IPS-18a (cell line): ENCODE data around the gene EMC10.

Source experiments
- H3K27ac ChIP-seq: one replicate; pipeline ENCODE4 v1.5.1; 2013; ENCODE audit warnings: low read length
- H3K27me3 ChIP-seq: one replicate; pipeline ENCODE4 v1.6.1; 2013; ENCODE audit warnings: mild to moderate bottlenecking, low read length; ENCODE audit not compliant: control insufficient read depth, insufficient read depth
- H3K36me3 ChIP-seq: one replicate; pipeline ENCODE4 v1.6.1; 2013; ENCODE audit warnings: low read depth, low read length; ENCODE audit not compliant: control insufficient read depth
- H3K4me1 ChIP-seq: one replicate; pipeline ENCODE4 v1.6.1; 2013; ENCODE audit warnings: low read depth, low read length; ENCODE audit not compliant: control insufficient read depth
- H3K4me3 ChIP-seq: one replicate; pipeline ENCODE4 v1.5.1; 2013; ENCODE audit warnings: low read length
- H3K9ac ChIP-seq: one replicate; pipeline ENCODE4 v1.6.1; 2013; ENCODE audit warnings: mild to moderate bottlenecking, low read length, moderate library complexity
- H3K9me3 ChIP-seq: one replicate; pipeline ENCODE4 v1.6.1; 2013; ENCODE audit warnings: low read depth, low read length; ENCODE audit not compliant: control insufficient read depth

EMC10 gene

DNA sequence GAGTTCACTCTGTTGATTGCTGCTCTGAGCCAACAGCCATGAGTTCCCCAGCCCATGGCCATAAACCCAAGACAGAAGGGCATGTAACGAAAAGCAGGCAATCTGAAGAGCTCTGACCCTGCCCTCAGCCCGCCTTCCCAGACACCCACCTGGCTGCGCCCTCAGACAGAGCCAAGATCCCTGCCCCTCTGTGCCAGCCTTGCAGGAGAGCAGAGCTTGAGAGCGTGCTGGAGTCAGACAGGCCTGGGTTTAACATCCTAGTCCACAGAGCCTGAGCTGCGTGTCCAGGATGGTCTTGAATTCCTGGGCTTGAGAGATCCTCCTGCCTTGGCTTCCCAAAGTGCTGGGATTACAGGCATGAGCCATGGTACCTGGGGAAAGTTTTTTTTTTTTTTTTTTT is 19.0 kb upstream of the EMC10 start:
- Histone ChIP-seq H3K27me3 (no peaks in the 10 kb centered on the region), H3K9me3 (no peaks in the 10 kb centered on the region), H3K36me3 (no peaks in the 10 kb centered on the region), H3K27ac (no peak overlapping the region), H3K4me1 (no peaks in the 10 kb centered on the region), H3K9ac (no peak overlapping the region), H3K4me3 (no peak overlapping the region)

DNA sequence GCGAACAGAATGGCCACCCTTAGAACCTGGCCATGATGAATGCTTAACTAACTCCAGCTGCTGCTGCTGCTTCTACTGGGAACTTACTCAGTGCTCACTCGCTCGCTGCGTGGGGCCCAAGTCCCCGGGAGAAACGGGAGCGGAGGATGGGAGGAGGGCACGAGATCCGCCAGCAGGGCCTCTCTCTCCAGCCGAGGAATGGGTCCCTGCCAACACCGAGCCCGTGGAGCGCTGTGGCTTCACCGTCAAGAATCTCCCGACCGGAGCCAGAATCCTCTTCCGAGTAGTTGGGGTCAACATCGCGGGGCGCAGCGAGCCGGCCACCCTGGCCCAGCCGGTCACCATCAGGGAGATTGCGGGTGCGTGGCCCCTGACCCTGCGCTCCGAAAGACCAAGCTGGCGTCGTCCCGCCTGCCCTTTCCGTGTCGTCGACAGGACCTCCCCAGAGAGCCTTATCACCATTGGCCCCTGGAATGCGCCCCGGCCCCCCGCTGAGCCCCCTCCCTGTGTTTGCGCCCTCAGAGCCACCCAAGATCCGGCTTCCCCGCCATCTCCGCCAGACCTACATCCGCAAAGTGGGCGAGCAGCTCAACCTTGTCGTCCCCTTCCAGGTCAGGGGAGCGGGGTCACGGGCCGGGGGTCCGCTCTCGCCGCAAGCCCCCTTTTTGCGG is 17.8 kb upstream of the EMC10 start:
- Histone ChIP-seq H3K27ac (no peak overlapping the region), H3K4me1 (no peaks in the 10 kb centered on the region), H3K27me3 (no peaks in the 10 kb centered on the region), H3K9ac (no peak overlapping the region), H3K36me3 (no peaks in the 10 kb centered on the region), H3K9me3 (no peaks in the 10 kb centered on the region), H3K4me3 (no peak overlapping the region)

DNA sequence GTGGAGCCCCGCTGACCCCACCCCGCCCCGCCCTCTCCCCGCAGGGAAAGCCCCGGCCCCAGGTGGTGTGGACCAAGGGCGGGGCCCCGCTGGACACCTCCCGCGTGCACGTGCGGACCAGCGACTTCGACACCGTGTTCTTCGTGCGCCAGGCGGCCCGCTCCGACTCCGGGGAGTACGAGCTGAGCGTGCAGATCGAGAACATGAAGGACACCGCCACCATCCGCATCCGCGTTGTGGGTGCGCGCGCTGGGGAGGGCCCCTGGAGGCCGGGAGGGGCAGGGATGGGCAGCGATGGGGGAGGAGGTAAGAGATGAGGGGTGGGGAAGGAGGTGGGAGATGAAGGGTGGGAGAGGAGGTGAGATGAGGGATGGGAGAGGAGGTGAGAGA is 17.2 kb upstream of the EMC10 start:
- H3K27ac ChIP-seq, result no peak overlapping the region
- no peak overlapping the region for H3K9ac ChIP-seq
- H3K4me1 ChIP-seq, result no peaks in the 10 kb centered on the region
- H3K27me3 ChIP-seq, result no peaks in the 10 kb centered on the region
- H3K36me3 ChIP-seq, result no peaks in the 10 kb centered on the region
- H3K4me3 ChIP-seq, result no peak overlapping the region
- no peaks in the 10 kb centered on the region for H3K9me3 ChIP-seq

DNA sequence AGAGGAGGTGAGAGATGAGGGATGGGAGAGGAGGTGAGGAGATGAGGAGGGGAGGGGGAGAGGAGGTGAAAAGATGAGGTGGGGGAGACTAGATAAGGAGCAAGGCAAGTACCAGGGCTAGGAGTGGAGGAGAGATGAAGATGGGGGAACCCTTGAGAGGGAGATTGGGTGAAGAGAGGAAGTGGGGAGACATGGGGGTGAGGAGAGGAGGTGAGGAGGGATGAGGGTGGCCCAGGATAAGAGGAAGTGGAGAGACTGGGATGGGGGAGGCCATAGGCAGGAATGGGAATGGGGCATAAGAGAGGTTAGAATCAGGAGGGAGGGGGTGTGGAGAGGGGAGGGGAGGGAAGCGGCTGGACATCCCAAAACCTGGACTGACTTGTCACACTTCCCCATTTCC is 16.7 kb upstream of the EMC10 start:
- H3K9me3 ChIP-seq, result no peaks in the 10 kb centered on the region
- H3K4me3 ChIP-seq, result no peak overlapping the region
- H3K27ac ChIP-seq, result no peak overlapping the region
- no peaks in the 10 kb centered on the region for H3K27me3 ChIP-seq
- no peak overlapping the region for H3K9ac ChIP-seq
- H3K4me1 ChIP-seq, result no peaks in the 10 kb centered on the region
- H3K36me3 ChIP-seq, result no peaks in the 10 kb centered on the region

DNA sequence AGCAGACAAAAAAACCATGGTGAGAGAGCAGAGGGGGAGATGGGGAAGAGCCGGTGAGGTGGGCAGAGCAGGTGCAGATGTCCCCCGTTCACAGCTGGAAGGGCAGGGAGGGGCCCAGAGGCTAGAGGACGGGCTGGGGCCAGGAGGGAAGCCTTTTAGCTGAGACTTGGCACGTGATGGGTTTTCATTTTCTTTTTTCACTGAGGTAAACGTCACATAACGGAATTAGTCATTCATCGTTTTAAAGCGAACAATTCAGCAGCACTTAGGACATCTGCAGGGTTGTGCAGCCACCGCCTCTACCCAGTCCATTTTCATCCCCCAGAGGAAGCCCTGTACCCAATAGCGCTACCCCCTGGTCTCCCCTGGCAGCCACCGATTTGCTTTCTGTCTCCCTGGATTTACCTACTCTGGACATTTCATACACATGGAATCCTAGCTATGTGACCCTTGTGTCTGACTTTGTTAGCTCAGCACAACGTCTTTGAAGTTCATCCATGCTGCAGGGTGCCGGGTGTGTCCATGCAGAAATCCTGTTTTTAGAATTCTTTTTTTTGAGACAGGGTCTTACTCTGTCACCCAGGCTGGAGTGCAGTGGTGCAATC is 16.0 kb upstream of the EMC10 start:
- no peaks in the 10 kb centered on the region for H3K4me1 ChIP-seq
- no peak overlapping the region for H3K27ac ChIP-seq
- no peak overlapping the region for H3K4me3 ChIP-seq
- H3K9me3 ChIP-seq, result no peaks in the 10 kb centered on the region
- no peaks in the 10 kb centered on the region for H3K36me3 ChIP-seq
- no peak overlapping the region for H3K9ac ChIP-seq
- no peaks in the 10 kb centered on the region for H3K27me3 ChIP-seq

DNA sequence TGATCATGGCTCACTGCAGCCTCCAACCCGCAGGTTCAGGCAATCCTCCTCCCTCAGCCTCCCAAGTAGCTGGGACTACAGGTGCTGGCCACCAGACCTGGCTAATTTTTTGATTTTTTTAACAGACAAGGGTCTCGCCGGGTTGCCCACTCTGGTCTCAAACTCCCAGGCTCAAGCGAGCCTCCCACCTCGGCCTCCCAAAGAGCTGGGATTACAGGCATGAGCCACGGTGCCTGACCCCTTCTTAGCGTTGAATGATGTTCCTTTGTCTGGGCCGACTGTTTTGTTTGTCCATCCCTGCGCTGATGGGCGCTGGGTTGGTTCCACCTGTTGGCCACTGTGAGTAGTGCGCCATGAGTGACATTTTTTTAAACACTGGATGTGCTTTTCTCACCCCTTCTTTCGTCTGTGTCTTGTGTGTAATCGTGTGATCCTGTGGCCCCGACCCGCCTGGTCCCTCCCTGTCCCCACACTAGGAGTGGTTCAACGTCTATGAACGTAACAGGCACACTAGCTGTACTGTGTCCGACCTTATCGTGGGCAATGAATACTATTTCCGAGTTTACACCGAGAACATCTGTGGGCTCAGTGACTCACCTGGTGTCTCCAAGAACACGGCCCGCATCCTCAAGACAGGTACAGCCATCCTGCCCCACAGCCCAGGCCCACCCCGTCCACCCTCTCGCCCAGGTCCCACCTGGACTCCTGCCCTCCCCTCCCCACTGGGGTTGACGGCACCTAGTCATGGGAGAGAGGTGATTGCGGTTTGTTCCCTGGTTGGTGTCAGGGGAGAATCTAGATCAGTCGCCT is 15.0 kb upstream of the EMC10 start:
- no peak overlapping the region for H3K27ac ChIP-seq
- no peak overlapping the region for H3K4me3 ChIP-seq
- H3K36me3 ChIP-seq, result no peaks in the 10 kb centered on the region
- no peak overlapping the region for H3K9ac ChIP-seq
- H3K4me1 ChIP-seq, result peaks cover 6% of the 10 kb centered on the region
- no peaks in the 10 kb centered on the region for H3K27me3 ChIP-seq
- no peaks in the 10 kb centered on the region for H3K9me3 ChIP-seq

DNA sequence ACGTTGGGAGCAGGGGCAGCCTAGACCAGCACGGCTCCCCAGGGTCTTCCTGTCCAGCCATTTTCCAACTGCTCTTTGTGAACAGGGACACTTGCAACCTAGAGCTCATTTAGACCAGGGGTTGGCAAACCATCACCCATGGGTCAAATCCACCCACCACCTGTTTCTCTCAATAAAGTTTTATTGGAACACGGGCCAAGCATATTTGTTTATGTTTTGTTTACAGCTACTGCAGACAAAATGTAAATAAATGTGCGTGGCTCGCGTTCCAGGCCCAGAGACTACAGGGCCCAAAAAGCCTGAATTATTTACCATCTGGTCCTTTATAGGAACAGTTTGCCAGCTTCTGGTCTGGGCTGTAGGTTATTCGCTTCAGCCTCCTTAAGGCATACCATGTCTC is 13.3 kb upstream of the EMC10 start:
- Histone ChIP-seq H3K9ac (no peak overlapping the region), H3K9me3 (no peaks in the 10 kb centered on the region), H3K4me1 (peaks cover 6% of the 10 kb centered on the region), H3K27ac (no peak overlapping the region), H3K27me3 (no peaks in the 10 kb centered on the region), H3K4me3 (no peak overlapping the region), H3K36me3 (no peaks in the 10 kb centered on the region)

DNA sequence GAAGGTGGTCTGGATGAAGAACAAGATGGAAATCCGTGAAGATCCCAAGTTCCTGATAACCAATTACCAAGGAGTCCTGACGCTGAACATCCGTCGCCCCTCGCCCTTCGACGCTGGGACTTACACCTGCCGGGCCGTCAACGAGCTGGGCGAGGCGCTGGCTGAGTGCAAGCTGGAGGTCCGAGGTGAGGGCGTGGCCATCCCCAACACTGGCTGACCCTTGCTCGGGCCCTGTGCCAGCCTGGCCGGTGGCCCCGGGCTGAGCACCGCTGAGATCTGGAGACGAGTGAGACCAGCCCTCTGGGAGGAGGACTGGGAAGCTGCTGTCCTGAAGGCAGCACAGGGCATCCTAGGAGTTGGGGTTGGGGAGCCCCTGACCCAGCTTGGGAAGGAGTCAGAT is 12.0 kb upstream of the EMC10 start:
- no peaks in the 10 kb centered on the region for H3K9me3 ChIP-seq
- peaks cover 6% of the 10 kb centered on the region for H3K4me1 ChIP-seq
- H3K27me3 ChIP-seq, result no peaks in the 10 kb centered on the region
- no peak overlapping the region for H3K9ac ChIP-seq
- no peaks in the 10 kb centered on the region for H3K36me3 ChIP-seq
- H3K4me3 ChIP-seq, result no peak overlapping the region
- H3K27ac ChIP-seq, result no peak overlapping the region

DNA sequence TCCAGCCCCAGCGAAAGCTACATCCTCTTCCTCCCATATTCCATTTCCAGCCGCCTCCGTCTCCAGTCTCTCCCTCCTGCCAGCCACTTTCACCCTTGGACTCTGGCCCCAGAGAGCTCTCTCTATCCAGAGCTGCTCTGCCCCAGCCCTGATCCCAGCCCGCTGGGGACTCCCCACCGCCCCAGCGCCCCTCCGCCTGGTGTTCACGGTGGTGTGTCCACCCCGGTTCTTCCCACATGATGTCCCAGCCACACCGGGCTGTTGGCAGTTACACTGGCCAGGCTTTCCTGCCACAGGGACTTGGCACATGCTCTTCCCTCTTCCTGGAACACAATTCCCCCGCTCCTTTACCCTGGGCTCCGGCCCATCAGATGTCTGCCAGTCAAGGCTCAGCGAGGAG is 11.3 kb upstream of the EMC10 start:
- Histone ChIP-seq H3K9ac (no peak overlapping the region), H3K27me3 (no peaks in the 10 kb centered on the region), H3K9me3 (no peaks in the 10 kb centered on the region), H3K27ac (no peak overlapping the region), H3K4me3 (no peak overlapping the region), H3K36me3 (no peaks in the 10 kb centered on the region), H3K4me1 (peaks cover 6% of the 10 kb centered on the region)

DNA sequence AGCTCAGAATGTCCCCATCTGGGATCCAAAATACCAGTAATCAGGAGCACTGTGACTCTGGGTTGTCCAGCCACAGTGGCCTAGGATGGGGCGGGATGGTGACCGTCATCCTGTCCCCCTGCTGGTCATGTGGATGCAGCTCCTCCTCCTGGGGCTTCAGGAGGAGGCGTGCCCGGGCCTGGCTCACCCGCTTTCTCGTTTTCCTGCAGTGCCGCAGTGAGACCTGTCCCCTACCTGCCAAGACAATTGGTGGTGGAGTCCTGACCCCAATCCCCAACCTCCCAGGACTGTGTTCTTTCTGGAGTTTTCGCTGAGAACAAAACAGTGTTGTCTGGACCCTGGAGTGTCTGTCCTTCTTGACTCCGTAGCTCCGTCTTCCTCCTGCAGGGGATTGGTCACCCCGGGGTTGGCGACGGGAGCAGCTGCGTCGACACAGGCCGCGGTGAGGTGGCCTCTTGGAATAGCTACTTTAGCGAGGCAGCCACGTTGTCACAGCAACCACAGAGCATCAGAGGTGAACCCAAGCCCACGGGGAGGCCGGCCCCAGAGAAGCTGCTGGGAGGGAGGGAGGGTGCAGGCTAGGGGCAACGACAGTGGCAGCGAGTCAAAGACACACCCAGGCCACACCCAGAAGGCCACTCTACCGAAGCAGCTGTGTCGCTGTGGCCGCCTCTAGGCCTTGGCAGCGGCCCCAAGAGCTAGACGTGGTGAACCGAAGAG is 10.2 kb upstream of the EMC10 start:
- H3K9ac ChIP-seq, result no peak overlapping the region
- H3K9me3 ChIP-seq, result no peaks in the 10 kb centered on the region
- no peaks in the 10 kb centered on the region for H3K27me3 ChIP-seq
- no peaks in the 10 kb centered on the region for H3K36me3 ChIP-seq
- peaks cover 6% of the 10 kb centered on the region for H3K4me1 ChIP-seq
- no peak overlapping the region for H3K4me3 ChIP-seq
- no peak overlapping the region for H3K27ac ChIP-seq

DNA sequence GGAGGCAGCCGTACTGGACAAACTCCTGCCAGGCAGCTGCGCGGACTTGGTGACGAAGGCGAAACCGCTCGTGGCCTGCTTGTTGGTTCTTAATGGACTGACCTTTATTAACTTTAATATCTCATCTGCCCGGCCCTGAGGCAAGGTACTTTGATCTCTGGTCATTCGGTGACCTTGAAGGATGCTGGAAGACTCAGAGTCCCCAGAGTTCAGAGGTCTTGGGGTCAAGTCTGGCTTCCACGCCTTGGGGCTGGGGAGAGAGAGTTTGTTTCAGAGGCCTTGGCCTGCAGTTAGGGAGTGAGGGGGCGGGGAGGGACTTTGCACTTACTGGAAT is 9.6 kb upstream of the EMC10 start:
- no peak overlapping the region for H3K4me3 ChIP-seq
- peaks cover 6% of the 10 kb centered on the region for H3K4me1 ChIP-seq
- no peaks in the 10 kb centered on the region for H3K36me3 ChIP-seq
- no peak overlapping the region for H3K9ac ChIP-seq
- H3K27me3 ChIP-seq, result no peaks in the 10 kb centered on the region
- no peaks in the 10 kb centered on the region for H3K9me3 ChIP-seq
- H3K27ac ChIP-seq, result no peak overlapping the region
